ENCODE results near the gene CANT1. TPM values are rescaled to one million over a fixed set of nuclear protein-coding genes. Genes with fewer than 3 reads are reported as not detected.

Gene CANT1
- total RNA-seq, 1 experiment from 2014 or later, result 33.0 TPM

- Mint-ChIP-seq H3K36me3 (ENCODE audit: insufficient read depth in 1 of 3, low read depth in 3 of 3) (peaks cover 0 to 23% (median 13%) of the 10 kb centered on the region in 3 experiments; a peak in 6 of 7 replicates), H3K4me1 (peaks cover 16 to 35% of the 10 kb centered on the region in 2 experiments), H3K27ac (peak overlapping the region in 2 of 3 experiments; percentile 39 to 93; a peak in 3 of 7 replicates), H3K4me3 (peak overlapping the region in 1 of 2 experiments; percentile 60; a peak in 2 of 5 replicates), H3K27me3 (ENCODE audit: low read depth) (no peaks in the 10 kb centered on the region; the same call in 1 of the 2 replicates), H3K9me3 (no peaks in the 10 kb centered on the region)
- H3T11ph ChIP-seq (ENCODE audit: low read length), result no peak overlapping the region
- H3K14ac ChIP-seq (ENCODE audit: insufficient read depth, low read length), result no peak overlapping the region; the same call in 1 of the 2 replicates
- H3K27ac ChIP-seq (ENCODE audit: insufficient read length, low read depth, low read length), result no peak overlapping the region
- H2BK5ac ChIP-seq (ENCODE audit: insufficient read length, low read length), result no peak overlapping the region
- H2AK5ac ChIP-seq (ENCODE audit: insufficient read length, low read length), result no peak overlapping the region
- no peaks in the 10 kb centered on the region; the same call in 1 of the 2 replicates for H3K4me1 ChIP-seq (ENCODE audit: insufficient read depth, low read length)
- no peak overlapping the region for H2BK120ac ChIP-seq (ENCODE audit: low read depth, low read length, poor library complexity, severe bottlenecking)
- H3K23ac ChIP-seq (ENCODE audit: insufficient read length, low read depth, low read length), result no peak overlapping the region
- no peak overlapping the region for H3K4ac ChIP-seq (ENCODE audit: low read depth, low read length)
- H4K20me1 ChIP-seq (ENCODE audit: control insufficient read depth, insufficient read depth, insufficient read length), result no peaks in the 10 kb centered on the region
- no peak overlapping the region for H2BK12ac ChIP-seq (ENCODE audit: insufficient read length, low read depth, low read length)
- H3K18ac ChIP-seq (ENCODE audit: insufficient read length, low read depth, low read length), result no peak overlapping the region
- H4K8ac ChIP-seq (replicated peaks; ENCODE audit: insufficient read length, low read depth, low read length), result no peak overlapping the region
- DNase-seq, result peak; percentile 79
- no peak overlapping the region for H2BK15ac ChIP-seq (ENCODE audit: low read depth, low read length)
- H3K27me3 ChIP-seq (ENCODE audit: insufficient read depth, low read length), result no peaks in the 10 kb centered on the region
- no peak overlapping the region for H3K9ac ChIP-seq (ENCODE audit: extremely low read depth, insufficient read length, low read length)
- H3K9me3 ChIP-seq (ENCODE audit: control insufficient read depth, low read depth, low read length), result no peaks in the 10 kb centered on the region
- H4K5ac ChIP-seq (ENCODE audit: insufficient read length, low read depth, low read length), result no peak overlapping the region
- H2BK20ac ChIP-seq (ENCODE audit: low read depth, low read length, poor library complexity, severe bottlenecking), result no peak overlapping the region
- no peaks in the 10 kb centered on the region for H3K79me1 ChIP-seq (ENCODE audit: insufficient read depth, low read depth, low read length, poor library complexity, severe bottlenecking)
- H4K91ac ChIP-seq (ENCODE audit: insufficient read length, low read depth, low read length), result no peak overlapping the region
- H3K4me2 ChIP-seq (ENCODE audit: insufficient read depth, insufficient read length, low read length), result no peak overlapping the region
- H3K56ac ChIP-seq (ENCODE audit: insufficient read length, low read depth, low read length), result no peak overlapping the region
- no CpG with 5 or more reads among the region's 30 CpGs for WGBS (ENCODE audit: extremely low coverage, insufficient read length, low lambda C conversion rate)
- H2AFZ ChIP-seq (ENCODE audit: low read length), result no peak overlapping the region
- H3K79me2 ChIP-seq (ENCODE audit: insufficient read depth, low read length), result no peaks in the 10 kb centered on the region
- TF ChIP-seq CTCF (conservative IDR thresholded peaks at IDR 0.05), result no peak
- no peaks in the 10 kb centered on the region for H3K23me2 ChIP-seq (ENCODE audit: insufficient read length, low read depth, low read length, poor library complexity, severe bottlenecking)
Measured at GRCh38 chr17:78974635-78975591, 34.7 kb downstream of the CANT1 start.
